ENCODE data around the gene AMIGO3.
A peak's percentile ranks its signal among the peaks of the same experiment; 100 is the strongest.
"Not testable (repeated sequence)": the region's sequence is repeated elsewhere in the genome, so short reads cannot be mapped to it uniquely, and the experiment has no call there.

AMIGO3 gene, protein sequence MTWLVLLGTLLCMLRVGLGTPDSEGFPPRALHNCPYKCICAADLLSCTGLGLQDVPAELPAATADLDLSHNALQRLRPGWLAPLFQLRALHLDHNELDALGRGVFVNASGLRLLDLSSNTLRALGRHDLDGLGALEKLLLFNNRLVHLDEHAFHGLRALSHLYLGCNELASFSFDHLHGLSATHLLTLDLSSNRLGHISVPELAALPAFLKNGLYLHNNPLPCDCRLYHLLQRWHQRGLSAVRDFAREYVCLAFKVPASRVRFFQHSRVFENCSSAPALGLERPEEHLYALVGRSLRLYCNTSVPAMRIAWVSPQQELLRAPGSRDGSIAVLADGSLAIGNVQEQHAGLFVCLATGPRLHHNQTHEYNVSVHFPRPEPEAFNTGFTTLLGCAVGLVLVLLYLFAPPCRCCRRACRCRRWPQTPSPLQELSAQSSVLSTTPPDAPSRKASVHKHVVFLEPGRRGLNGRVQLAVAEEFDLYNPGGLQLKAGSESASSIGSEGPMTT

GRCh38 chr3:49719214-49719884 is at the start of gene AMIGO3:
AMIGO3 (minus strand) TSS chr3:49719684; CDS start chr3:49719465, 219 bp downstream.
- peak; percentile 90 for DNase-seq

DNA sequence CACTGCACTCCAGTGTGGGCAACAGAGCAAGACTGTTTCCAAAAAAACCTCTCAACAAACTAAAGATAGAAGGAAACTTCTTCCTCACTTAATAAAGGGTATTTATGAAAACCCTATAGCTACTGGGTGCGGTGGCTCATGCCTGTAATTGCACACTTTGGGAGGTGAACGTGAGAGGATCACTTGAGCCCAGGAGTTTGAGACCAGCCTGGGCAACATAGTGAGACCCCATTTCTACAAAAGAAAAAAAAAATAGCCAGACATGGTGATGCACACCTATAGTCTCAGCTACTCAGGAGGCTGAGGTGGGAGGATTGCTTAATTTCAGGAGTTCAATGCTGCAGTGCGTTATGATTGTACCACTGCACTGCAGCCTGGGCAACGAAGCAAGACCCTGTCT is 44.5 kb upstream of the AMIGO3 start:
- DNase-seq = no peak

DNA sequence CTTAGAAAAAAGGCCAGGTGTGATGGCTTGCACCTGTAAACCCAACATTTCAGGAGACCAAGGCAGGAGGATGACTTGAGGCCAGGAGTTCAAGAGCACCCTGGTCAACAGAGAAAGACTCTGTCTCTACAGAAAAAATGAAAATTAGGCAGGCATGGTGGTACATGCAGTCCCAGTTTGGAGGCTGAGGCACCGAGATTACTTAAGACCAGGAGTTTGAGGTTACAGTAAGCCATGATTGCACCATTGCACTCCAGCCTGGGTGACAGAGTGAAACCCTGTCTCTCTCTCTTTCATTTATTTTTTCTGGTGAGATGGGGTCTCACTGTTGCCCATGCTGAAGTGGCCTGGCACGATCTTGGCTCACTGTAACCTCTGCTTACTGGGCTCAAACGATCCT is 42.2 kb upstream of the AMIGO3 start:
- no peak for DNase-seq

GRCh38 chr3:49759226-49759625 is 39.7 kb upstream of the AMIGO3 start:
- no peak for DNase-seq

DNA sequence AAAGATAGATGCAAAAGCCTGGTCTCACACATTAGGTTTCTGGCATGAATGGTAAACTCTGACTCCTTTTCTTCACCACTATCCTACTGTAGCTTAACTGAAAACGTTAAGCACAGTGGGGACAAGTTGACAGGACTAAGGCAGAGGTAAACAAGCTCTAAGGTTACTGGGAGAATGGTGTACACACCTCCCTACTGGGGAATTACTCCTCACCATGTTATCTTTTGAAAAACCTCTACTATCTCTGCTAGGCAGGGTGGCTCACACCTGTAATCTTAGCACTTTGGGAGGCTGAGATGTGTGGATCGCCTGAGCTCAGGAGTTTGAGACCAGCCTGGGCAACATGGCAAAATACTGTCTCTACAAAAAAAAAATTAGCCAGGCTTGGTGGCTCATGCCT is 37.7 kb upstream of the AMIGO3 start:
- DNase-seq = no peak

DNA sequence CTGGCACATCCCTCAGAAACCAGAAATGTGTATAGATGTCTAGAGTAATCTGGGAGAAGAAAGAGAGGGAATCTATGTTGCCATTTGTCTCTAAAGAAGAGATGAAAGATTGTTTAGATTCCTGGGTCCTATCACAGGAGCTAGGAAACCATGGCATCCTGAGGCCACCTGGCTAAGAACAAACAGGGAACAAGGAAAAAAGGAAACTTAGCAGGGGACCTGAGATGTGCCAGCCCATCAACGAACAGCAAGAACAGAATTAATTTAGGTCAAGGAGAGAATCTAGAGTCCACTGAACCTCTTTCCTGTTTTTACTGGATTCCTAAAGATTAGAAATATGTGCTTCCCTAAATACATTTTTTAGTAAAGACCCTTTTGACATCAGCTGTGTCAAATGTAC is 36.6 kb upstream of the AMIGO3 start:
- DNase-seq = no peak

DNA sequence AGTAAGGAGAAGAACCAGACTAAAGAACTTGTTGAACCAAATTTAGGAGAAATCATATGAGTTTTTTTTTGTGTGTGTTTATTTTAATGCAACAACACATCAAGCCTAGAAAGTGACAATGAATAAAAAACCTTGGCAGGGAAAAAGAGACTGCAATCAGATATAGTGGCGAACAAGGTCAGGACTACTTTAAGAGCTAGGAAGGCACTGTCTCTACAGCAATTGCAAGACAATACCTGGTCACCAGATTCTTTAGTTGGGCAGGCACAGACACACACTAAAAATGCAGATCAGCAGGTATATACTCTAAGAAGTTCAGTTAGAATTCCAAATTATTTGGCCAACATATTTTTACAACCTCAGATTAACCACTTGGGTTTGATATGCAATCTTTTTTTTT is 35.1 kb upstream of the AMIGO3 start:
- DNase-seq = no peak

DNA sequence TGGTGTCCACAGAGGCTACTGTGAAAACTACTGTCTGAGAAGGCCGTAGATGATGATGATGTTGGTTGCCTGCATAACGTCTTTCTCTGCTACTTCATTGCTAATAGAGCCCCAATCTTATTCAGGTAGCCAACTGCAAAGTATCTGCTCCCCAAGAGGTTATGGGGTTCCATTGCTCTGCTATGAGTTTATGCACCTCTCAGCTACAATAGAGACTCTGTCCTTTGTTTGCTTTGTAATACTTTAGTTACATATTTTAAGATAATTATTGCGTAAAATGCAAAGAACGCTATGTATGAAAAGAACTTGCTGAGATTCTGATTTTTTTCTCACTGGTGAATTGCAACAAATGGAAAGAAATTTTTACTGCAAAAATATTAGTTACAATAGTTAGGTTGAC is 32.0 kb upstream of the AMIGO3 start:
- no peak for DNase-seq

- DNase-seq = no peak
These were observed 30.6 kb upstream of the AMIGO3 start for GRCh38 chr3:49750056-49750455.

DNA sequence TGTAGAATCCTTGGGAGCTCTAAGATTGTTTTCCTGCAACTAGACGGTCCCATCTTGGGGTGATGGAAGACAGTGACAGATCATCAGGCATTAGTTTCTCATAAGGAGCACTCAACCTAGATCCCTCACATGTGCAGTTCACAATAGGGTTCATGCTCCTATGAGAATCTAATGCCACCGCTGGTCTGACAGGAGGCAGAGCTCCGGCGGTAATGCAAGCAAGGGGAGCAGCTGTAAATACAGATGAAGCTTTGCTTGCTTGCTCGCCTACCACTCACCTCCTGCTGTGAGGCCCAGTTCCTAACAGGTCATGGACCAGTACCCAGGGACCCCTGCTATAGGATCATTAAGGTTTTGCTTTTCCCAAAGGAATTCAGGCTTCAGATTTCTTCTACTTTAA is 29.4 kb upstream of the AMIGO3 start:
- DNase-seq = not testable (repeated sequence)

GRCh38 chr3:49747792-49748480 is 28.5 kb upstream of the AMIGO3 start:
- no peak for DNase-seq

DNA sequence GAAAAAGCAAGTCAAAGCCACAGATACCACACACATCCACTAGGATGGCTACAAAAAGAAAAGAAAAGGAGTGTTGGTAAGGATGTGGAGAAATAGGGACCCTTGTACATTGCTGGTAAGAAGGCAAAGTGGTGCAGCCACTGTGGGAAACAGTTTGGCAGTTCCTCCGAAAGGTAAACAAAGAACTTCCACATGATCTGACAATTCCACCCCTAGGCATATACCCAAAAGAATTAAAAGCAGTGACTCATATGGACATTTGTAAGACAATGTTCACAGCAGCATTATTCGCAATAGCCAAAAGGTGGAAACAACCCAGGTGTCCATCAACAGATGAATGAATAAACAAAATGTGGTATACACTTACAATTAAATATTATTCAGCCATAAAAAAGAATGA is 26.5 kb upstream of the AMIGO3 start:
- DNase-seq = no peak

- no peak for DNase-seq
These were observed 20.9 kb upstream of the AMIGO3 start for GRCh38 chr3:49740427-49740826.

DNA sequence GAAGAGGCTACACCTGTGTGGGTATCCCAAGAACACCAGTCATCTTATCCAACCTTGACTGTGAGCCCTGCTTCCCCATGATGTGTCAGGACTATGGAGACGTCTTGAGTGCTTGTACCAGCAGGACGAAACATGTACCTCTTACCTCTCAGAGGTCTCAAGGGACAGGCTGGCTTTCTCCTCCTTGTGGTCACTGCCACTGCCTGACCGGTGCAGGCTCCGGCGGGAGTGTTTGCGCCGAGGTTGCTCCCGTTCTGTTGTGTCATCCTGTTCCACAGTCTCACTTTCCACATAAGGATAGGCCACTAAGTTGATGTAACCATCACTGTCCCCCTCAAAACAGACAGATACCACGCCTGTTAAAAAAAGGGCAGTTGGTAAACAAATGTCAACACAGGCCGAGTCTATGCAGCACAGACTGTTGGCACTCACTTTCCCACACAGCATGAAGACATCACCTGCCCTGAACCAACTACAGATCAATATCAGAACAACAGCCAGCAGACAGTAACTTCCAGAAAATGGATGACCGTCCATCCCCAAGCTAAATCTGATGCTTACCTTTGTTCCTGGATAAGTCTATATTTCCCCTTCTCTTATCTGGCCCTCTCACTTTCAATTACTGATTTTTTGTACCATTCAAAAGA is 18.7 kb upstream of the AMIGO3 start:
- no peak for DNase-seq

DNA sequence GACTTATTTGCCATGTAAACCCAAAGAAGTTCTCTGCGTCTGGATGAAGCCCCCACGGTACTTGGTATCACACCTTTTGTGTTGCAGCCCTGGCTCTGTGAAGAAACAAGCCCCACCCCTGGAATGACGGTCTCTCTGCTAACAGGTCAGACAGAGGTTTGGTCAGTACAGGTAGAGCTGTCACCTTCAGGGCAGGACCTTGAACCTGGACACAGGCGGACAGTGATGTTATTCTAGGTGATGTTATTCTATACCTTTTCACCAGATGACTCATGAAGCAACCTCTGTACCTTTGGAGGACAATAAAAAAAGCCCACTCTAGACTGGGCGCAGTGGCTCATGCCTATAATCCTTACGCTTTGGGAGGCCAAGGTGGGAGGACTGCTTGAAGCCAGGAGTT is 15.3 kb upstream of the AMIGO3 start:
- DNase-seq = no peak

DNA sequence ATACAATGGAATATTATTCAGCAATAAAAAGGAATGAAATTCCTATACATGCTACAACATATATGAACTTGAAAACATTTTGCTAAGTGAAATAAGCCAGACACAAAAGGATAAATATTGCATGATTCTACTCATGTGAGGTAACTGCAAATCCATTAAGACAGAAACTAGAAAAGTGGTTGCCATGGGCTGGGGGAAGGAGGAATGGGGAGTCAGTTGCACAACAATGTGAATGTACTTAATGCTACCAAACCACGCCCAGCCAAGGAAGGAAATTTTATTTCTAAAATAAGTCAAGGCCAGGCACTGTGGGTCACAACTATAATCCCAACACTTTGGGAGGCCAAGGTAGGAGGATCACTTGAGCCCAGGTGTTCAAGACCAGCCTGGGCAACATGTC is 14.1 kb upstream of the AMIGO3 start:
- no peak for DNase-seq

- DNase-seq = no peak
These were observed 13.1 kb upstream of the AMIGO3 start for GRCh38 chr3:49732597-49732996.

DNA sequence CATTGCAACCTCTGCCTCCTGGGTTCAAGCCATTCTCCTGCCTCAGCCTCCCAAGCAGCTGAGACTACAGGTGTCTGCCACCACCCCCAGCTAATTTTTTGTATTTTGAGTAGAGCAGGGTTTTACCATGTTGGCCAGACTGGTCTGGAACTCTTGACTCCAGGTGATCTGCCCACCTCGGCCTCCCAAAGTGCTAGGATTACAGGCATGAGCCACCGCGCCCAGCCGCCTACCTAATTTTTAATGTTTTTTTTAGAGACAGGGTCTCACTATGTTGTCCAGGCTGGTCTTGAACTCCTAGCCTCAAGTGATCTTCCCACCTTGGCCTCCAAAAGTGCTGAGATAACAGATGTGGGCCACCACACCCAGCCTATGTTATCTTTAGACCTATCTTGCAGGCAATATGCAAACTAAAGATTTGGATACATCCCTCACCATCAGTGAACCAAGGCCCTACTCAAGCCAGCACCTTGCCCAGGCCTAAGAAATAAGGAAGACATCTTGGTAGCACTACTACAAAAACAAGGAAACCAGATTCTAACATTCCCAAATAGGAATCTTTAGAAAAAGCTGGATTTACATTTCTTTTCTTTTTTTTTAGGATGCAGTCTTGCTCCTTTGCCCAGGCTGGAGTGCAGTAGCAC is 10.6 kb upstream of the AMIGO3 start:
- no peak for DNase-seq

DNA sequence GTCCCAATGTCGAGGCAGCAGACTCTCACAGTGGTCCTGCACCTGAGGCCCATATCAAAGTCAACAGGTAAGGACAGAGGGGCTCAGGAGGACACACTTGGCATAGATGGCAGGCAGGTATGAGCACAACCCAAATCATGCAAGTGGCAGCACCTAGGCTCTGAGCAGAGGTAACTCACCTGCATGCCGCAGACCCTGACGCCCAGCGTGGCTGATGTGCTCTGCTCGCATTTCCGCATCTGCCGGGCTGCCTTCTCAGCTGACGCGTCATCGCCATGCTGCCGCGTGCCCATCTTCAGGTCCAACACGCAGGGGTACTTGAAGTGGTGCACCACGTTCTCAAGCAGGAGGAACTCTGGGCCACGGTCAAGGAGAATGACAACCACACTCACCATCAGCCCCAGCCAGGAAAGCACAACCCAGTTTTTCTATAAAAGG is 8.5 kb upstream of the AMIGO3 start:
- DNase-seq = no peak

DNA sequence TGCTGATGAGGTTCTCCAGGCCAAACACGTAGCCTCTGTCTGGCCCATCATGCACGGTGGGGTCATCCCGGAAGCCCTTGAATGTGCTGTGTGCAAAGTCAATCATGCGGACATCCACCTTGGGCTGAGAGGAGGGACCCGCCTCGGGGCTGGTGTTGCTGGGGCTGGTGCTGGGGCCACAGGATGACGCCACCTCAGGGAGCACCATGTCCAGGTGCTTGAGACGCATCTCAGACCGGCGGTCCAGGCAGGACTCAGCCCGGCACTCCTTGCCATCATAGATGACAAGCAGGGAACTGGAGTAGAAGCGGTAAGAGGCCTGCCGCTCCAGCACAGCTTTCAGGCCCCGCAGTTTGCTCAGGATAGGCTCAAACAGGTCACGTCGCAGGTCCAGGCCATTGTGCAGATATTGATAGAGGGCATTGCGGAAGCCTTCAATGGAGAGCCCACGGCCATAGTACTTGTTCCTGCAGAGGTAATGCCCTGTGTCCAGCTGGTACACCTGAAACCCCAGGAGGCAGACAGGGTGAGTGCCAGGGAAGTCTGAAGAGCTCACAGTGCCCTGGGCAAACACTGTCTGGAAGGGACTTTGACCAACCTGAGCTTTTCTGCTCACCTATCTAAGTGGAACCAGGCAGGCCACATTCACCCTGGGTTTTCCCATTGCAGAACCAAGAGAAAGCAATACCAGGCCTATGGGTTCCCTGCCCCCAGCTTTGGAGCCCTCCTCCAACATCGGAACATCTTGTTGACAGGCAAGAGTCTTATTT is 7.9 kb upstream of the AMIGO3 start:
- DNase-seq = no peak

DNA sequence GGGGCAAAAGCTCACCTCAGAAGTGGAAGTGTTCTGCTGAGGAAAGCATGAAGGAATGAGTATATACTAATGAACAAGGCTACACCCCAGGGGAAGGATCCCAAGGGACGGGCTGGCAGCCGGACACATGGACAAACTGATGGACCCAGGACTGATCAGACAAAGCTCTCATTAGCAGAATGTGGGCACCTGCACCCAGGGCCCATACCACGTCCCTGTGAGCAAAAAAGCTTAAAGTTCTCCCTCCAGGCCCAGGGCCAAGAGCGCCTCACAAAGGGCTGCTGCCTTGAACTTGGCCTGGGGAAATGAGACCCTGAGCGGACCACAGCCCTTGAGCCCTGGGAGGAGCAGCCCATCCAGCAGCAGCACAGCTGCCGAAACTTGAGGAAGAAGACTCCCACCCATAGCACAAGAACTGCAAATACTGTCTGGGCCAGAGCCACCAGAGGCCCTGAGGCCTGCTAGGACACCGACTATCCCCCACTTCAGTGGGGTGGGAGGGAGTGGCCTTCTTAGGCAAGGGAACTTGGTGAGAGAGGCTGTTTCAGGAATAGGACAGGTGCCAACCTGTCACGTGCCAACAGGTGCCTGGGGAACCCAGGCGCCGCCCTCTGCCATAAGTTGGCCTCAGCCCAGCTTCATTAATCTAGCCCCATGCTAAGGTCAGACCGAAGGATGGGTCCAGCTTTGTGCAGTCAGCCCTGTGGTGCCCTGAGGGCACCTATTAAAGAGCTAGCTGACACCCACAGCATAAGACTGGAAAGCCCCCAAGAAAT is 6.6 kb upstream of the AMIGO3 start:
- no peak for DNase-seq
